NT2/D1 (cell line): Measurements from ENCODE around the gene LCTL.

ENCODE experiments used
- DNase-seq: peaks from one replicate; pipeline ENCODE4 v3.0.0-alpha.2; 2011; ENCODE audit warnings: low read depth, low spot score
- H3K27me3 ChIP-seq: 2 replicates; pipeline ENCODE4 v1.6.0; 2011; ENCODE audit warnings: mild to moderate bottlenecking; ENCODE audit not compliant: insufficient read length, insufficient read depth
- H3K36me3 ChIP-seq: 2 replicates; pipeline ENCODE4 v1.6.1; 2011; ENCODE audit warnings: mild to moderate bottlenecking, low read length, mixed read lengths; ENCODE audit not compliant: insufficient read depth, insufficient read length
- H3K4me1 ChIP-seq: 2 replicates; pipeline ENCODE4 v1.5.1; 2011; ENCODE audit not compliant: insufficient read depth, insufficient read length
- H3K4me3 ChIP-seq: 2 replicates; pipeline ENCODE4 v1.5.1; 2011; ENCODE audit warnings: low read depth; ENCODE audit not compliant: insufficient read length
- H3K9ac ChIP-seq: 2 replicates; pipeline ENCODE4 v1.6.0; 2011; ENCODE audit warnings: low read depth; ENCODE audit not compliant: insufficient read length
- H3K9me3 ChIP-seq: 2 replicates; pipeline ENCODE4 v1.5.1; 2011; ENCODE audit warnings: mild to moderate bottlenecking, low read length; ENCODE audit not compliant: insufficient read depth
- SUZ12 ChIP-seq: IDR thresholded peaks from 2 replicates; pipeline ENCODE4 v1.6.1; 2011; ENCODE audit not compliant: insufficient read length, insufficient read depth; ENCODE audit errors: extremely low read depth
- YY1 ChIP-seq: IDR thresholded peaks from 2 replicates; pipeline ENCODE4 v1.6.1; 2011; ENCODE audit not compliant: insufficient read length, insufficient read depth
- ZNF274 ChIP-seq: IDR thresholded peaks from 2 replicates; pipeline ENCODE4 v1.6.1; 2011; ENCODE audit warnings: mild to moderate bottlenecking, low read depth, low read length

Gene LCTL

DNA sequence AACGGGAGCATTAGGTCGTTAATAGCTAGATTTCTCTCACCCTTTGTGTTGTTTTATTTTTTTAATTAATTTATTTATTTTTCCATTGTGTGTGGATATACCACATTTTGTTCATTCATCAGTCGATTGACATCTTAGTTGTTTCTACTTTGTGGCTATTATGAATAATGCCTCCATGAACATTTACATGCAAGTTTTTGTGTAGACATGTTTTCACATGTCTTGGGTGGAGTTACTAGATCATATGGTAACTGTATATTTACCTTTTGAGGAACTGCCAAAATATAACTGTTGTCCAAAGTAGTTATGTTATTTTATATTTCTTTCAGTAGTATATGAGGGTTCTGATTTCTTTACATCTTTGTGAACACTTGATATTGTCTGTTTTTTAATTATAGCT is 41.9 kb downstream of the LCTL start:
- H3K9me3 ChIP-seq: no peaks in the 10 kb centered on the region
- no peaks in the 10 kb centered on the region for H3K27me3 ChIP-seq
- no peak for DNase-seq
- H3K4me1 ChIP-seq: no peaks in the 10 kb centered on the region
- peaks cover 95% of the 10 kb centered on the region for H3K36me3 ChIP-seq
- TF ChIP-seq ZNF274 (no peak), YY1 (no peak), SUZ12 (no peak)
- no peak overlapping the region for H3K9ac ChIP-seq
- H3K4me3 ChIP-seq: no peak overlapping the region

GRCh38 chr15:66515901-66516322 is 49.9 kb downstream of the LCTL start:
- peak; percentile 46 for DNase-seq
- no peaks in the 10 kb centered on the region for H3K9me3 ChIP-seq
- no peak overlapping the region for H3K4me3 ChIP-seq
- H3K36me3 ChIP-seq: peaks cover 87% of the 10 kb centered on the region
- no peaks in the 10 kb centered on the region for H3K27me3 ChIP-seq
- TF ChIP-seq SUZ12: no peak
- TF ChIP-seq ZNF274: no peak
- no peaks in the 10 kb centered on the region for H3K4me1 ChIP-seq
- H3K9ac ChIP-seq: no peak overlapping the region

GRCh38 chr15:66514586-66514985 is 51.2 kb downstream of the LCTL start:
- Histone ChIP-seq H3K4me1 (no peaks in the 10 kb centered on the region), H3K9ac (no peak overlapping the region), H3K9me3 (no peaks in the 10 kb centered on the region), H3K36me3 (peaks cover 83% of the 10 kb centered on the region), H3K27me3 (no peaks in the 10 kb centered on the region), H3K4me3 (no peak overlapping the region)
- no peak for TF ChIP-seq SUZ12
- no peak for TF ChIP-seq YY1
- no peak for TF ChIP-seq ZNF274
- no peak for DNase-seq

- H3K9me3 ChIP-seq: no peaks in the 10 kb centered on the region
- no peak for TF ChIP-seq YY1
- no peak for TF ChIP-seq SUZ12
- no peak for TF ChIP-seq ZNF274
- H3K27me3 ChIP-seq: no peaks in the 10 kb centered on the region
- no peaks in the 10 kb centered on the region for H3K4me1 ChIP-seq
- no peak overlapping the region for H3K9ac ChIP-seq
- DNase-seq: no peak
- peaks cover 56% of the 10 kb centered on the region for H3K36me3 ChIP-seq
- no peak overlapping the region for H3K4me3 ChIP-seq
Observed at GRCh38 chr15:66508293-66508883, 57.4 kb downstream of the LCTL start.

GRCh38 chr15:66505818-66506217 is 60.0 kb downstream of the LCTL start:
- no peak for DNase-seq
- peak overlapping the region; percentile 93 for H3K4me3 ChIP-seq
- peak overlapping the region; percentile 100 for H3K9ac ChIP-seq
- no peaks in the 10 kb centered on the region for H3K4me1 ChIP-seq
- no peaks in the 10 kb centered on the region for H3K27me3 ChIP-seq
- no peaks in the 10 kb centered on the region for H3K9me3 ChIP-seq
- TF ChIP-seq ZNF274: no peak
- TF ChIP-seq SUZ12: no peak
- TF ChIP-seq YY1: no peak
- H3K36me3 ChIP-seq: peaks cover 57% of the 10 kb centered on the region

- TF ChIP-seq SUZ12 (no peak), ZNF274 (no peak), YY1 (no peak)
- Histone ChIP-seq H3K36me3 (peaks cover 57% of the 10 kb centered on the region), H3K9ac (peak overlapping the region; percentile 100), H3K27me3 (no peaks in the 10 kb centered on the region), H3K9me3 (no peaks in the 10 kb centered on the region), H3K4me1 (no peaks in the 10 kb centered on the region), H3K4me3 (peak overlapping the region; percentile 93)
- DNase-seq: no peak
Observed at GRCh38 chr15:66505430-66505811, 60.4 kb downstream of the LCTL start.

DNA sequence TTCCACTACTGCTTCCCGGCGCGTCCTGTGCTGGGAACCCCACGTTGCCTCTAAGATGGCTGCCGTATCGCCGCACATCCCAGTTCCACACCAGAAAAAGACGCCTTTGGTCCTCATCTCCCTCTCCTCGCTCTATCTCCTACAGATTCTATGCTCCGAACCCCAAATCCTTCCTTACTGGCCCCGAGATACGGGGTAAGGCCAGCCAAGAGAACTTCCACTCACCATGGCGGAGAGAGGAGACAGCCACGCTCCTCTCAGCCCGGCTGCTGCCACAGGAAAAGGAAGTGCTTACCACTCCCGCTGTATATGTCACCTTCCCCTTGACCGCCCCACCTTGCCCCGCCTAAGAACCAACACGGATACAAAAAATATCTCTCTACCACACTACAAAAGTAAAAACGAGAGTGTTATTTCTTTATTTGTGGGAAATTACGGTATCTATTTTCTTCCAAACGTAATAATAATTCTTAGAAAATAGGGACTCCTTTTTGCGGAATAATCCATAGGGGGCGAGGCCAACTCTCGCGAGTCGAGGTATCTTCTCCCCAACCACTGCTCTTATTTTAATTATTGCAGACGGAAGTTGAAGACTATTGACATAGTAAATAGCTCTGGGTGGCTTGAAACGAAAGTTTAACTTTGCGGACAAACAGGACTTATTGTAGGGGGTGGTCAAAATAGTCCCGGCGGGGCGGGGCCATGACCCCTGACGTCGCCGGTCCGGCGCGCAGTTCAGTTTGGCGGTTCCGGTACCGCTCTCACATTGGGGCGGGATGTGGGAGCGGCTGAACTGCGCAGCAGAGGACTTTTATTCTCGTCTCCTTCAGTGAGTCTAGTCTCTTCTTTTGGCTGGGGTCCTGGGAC is 61.0 kb downstream of the LCTL start, which contains the start of the genes RPL4 and ZWILCH:
RPL4 (minus strand) TSS at position 293 of the 867 bp plus-strand sequence; CDS start at position 228, 65 bp downstream.
ZWILCH (plus strand) TSS at position 764 of the 867 bp plus-strand sequence; CDS start at position 777, 13 bp downstream.
- no peaks in the 10 kb centered on the region for H3K27me3 ChIP-seq
- peak; percentile 42 for DNase-seq
- peaks cover 59% of the 10 kb centered on the region for H3K36me3 ChIP-seq
- H3K9me3 ChIP-seq: no peaks in the 10 kb centered on the region
- peak within 1 kb of the TSS; percentile 100 for H3K9ac ChIP-seq
- H3K4me1 ChIP-seq: no peaks in the 10 kb centered on the region
- TF ChIP-seq SUZ12: no peak
- no peak for TF ChIP-seq ZNF274
- peak; percentile 77 for TF ChIP-seq YY1
- peak within 1 kb of the TSS; percentile 93 for H3K4me3 ChIP-seq
